Ascending aorta (tissue), 2 donors: ENCODE data around the gene MAP2K4. TPM values are rescaled to one million over a fixed set of nuclear protein-coding genes. Genes with fewer than 3 reads are reported as not detected.

Source experiments
- DNase-seq, 2 donors: peaks; one replicate each; pipeline ENCODE4 v3.0.0-alpha.2; 2019; ENCODE audit warnings: low spot score in 2 of 2
- H3K27ac ChIP-seq, 2 donors: fragments of 200-600 bp; sonication (generic); one replicate each; pipeline ENCODE4 v1.5.1; 2016 to 2017; ENCODE audit warnings: mild to moderate bottlenecking in 1 of 2
- H3K27me3 ChIP-seq: fragments of 200-600 bp; sonication (generic); one replicate; pipeline ENCODE4 v1.5.1; 2017
- H3K36me3 ChIP-seq, 2 donors: fragments of 200-600 bp; sonication (generic); one replicate each; pipeline ENCODE4 v1.5.1; 2016
- H3K4me1 ChIP-seq, 2 donors: fragments of 200-600 bp; sonication (generic); one replicate each; pipeline ENCODE4 v1.5.1; 2016 to 2017; ENCODE audit warnings: mild to moderate bottlenecking in 1 of 2
- H3K4me3 ChIP-seq, 2 donors: fragments of 200-600 bp; sonication (generic); one replicate each; pipeline ENCODE4 v1.5.1; 2016 to 2017; ENCODE audit warnings: mild to moderate bottlenecking in 1 of 2
- H3K9me3 ChIP-seq, 2 donors: fragments of 200-600 bp; sonication (generic); one replicate each; pipeline ENCODE4 v1.5.1; 2016
- CTCF ChIP-seq, 3 experiments: fragments of 200-600 bp in 2 of 3; fragments of 450-650 bp in 1 of 3; sonication (generic) in 2 of 3; IDR thresholded peaks; one replicate each; pipeline ENCODE4 v1.5.1; 2016 to 2019; ENCODE audit warnings: antibody characterized with exemption in 3 of 3, mild to moderate bottlenecking in 1 of 3, moderate library complexity in 1 of 3
- intact Hi-C: fragments of 100-400 bp; cut with DNase I; formaldehyde crosslinking; loops from one replicate; pipeline ENCODE4 v1.15.1; 2023
- total RNA-seq: library from RNA; depleted of rRNA; stranded (reverse); fragments of >200 nt; gene quantifications from one replicate; pipeline ENCODE4 v1.1.0, GENCODE V29; 2016

The MAP2K4 gene
- total RNA-seq, 1 donor from 2014 or later: 54.5 TPM

- Histone ChIP-seq H3K4me3 (no peak overlapping the region), H3K4me1 (peaks cover 0 to 8% of the 10 kb centered on the region in 2 donors), H3K27ac (no peak overlapping the region), H3K9me3 (no peaks in the 10 kb centered on the region), H3K36me3 (peaks cover 35 to 54% of the 10 kb centered on the region in 2 donors), H3K27me3 (no peaks in the 10 kb centered on the region)
- no peak for DNase-seq
- no peak for TF ChIP-seq CTCF (IDR thresholded peaks at IDR 0.05)
- intact Hi-C loops: no loop called here
Observed at GRCh38 chr17:12113156-12113555, 92.5 kb downstream of the MAP2K4 start.

GRCh38 chr17:12114686-12115418 lies 94.2 kb downstream of the MAP2K4 start:
- H3K27me3 ChIP-seq: no peaks in the 10 kb centered on the region
- no peak for DNase-seq
- H3K36me3 ChIP-seq: peaks cover 38 to 61% of the 10 kb centered on the region in 2 donors
- H3K4me1 ChIP-seq: no peaks in the 10 kb centered on the region
- TF ChIP-seq CTCF (IDR thresholded peaks at IDR 0.05): no peak
- no peaks in the 10 kb centered on the region for H3K9me3 ChIP-seq
- no peak overlapping the region for H3K27ac ChIP-seq
- intact Hi-C loops: loop anchor here (5.0 kb wide), 1 partner anchor 93 kb away; the partner anchor contains the start of gene MAP2K4
- H3K4me3 ChIP-seq: no peak overlapping the region

DNA sequence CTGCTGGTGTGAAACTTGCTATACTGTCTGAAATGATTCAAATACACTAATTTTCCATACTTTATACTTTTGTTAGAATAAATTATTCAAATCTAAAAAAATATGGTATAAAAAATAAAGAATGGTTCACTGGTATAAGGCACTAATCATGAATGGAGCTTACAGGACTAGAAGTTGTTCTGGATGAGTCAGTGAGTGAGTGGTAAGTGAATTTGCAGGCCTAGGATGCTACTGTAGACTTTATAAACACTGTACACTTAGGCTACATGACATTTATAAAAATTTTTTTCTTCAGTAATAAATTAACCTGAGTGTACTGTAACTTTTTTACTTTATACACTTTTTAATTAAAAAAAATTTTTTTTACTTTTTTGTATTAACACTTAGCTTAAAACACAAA lies 95.5 kb downstream of the MAP2K4 start:
- no peak for TF ChIP-seq CTCF (IDR thresholded peaks at IDR 0.05)
- no peaks in the 10 kb centered on the region for H3K4me1 ChIP-seq
- H3K4me3 ChIP-seq: no peak overlapping the region
- H3K27me3 ChIP-seq: no peaks in the 10 kb centered on the region
- H3K9me3 ChIP-seq: no peaks in the 10 kb centered on the region
- intact Hi-C loops: loop anchor here (5.0 kb wide), 1 partner anchor 94 kb away; the partner anchor contains the start of gene MAP2K4
- H3K27ac ChIP-seq: no peak overlapping the region
- DNase-seq: no peak
- peaks cover 34 to 61% of the 10 kb centered on the region in 2 donors for H3K36me3 ChIP-seq

DNA sequence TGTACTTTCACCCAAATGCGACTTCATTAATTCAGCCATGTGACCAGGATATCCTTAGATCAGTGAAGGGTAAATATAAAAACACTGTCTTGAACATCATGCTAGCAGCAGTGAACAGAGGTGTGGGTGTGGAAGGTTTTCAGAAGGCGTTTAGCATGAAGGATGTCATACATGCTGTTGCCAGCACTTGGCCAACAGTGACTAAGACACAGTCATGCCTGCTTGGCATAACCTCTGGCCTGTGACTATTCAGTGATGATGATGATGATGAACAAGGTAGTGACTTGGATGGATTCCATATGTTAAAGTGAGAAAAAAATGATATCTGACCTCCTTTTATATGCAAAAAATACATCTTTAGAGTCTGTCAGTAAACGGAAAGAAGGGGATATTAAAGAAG lies 97.9 kb downstream of the MAP2K4 start:
- no peak for DNase-seq
- no peak overlapping the region for H3K27ac ChIP-seq
- peaks cover 26 to 47% of the 10 kb centered on the region in 2 donors for H3K36me3 ChIP-seq
- H3K27me3 ChIP-seq: no peaks in the 10 kb centered on the region
- no peak for TF ChIP-seq CTCF (IDR thresholded peaks at IDR 0.05)
- intact Hi-C loops: loop anchor here (5.0 kb wide), 1 partner anchor 96 kb away; the partner anchor contains the start of gene MAP2K4
- peaks cover 0 to 4% of the 10 kb centered on the region in 2 donors for H3K4me1 ChIP-seq
- H3K9me3 ChIP-seq: no peaks in the 10 kb centered on the region
- H3K4me3 ChIP-seq: no peak overlapping the region

DNA sequence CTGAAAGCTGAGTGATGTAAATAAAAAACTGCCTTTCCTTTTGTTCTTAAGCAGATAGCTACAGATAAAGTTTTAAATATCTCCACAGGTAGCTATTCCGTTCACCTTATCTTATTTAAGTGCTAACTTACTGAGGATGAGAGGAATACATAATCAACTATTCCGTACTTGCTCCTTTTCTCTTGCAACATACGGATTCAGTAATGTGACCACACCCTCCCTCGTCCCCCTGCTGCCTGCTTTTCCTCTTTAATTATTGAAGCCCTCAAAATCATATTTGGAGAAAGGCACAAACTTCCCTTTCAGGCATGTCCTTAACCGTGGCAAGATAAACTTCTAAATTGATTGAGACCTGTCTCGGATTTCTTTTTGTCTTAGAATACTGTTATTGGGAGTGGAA lies 101.4 kb downstream of the MAP2K4 start:
- no peaks in the 10 kb centered on the region for H3K27me3 ChIP-seq

More for the DNA sequence above, 101.4 kb downstream of the MAP2K4 start:
- Histone ChIP-seq H3K4me3 (no peak overlapping the region), H3K36me3 (peaks cover 9 to 39% of the 10 kb centered on the region in 2 donors), H3K9me3 (no peaks in the 10 kb centered on the region), H3K4me1 (peaks cover 0 to 4% of the 10 kb centered on the region in 2 donors), H3K27ac (no peak overlapping the region)
- intact Hi-C loops: no loop called here
- TF ChIP-seq CTCF (IDR thresholded peaks at IDR 0.05): no peak
- no peak for DNase-seq
